SK-N-SH treated with all-trans-retinoic acid at 6 μM for 48 hours (cell line): ENCODE measurements around the gene HLCS.

Experiments
- CSRNP3 ChIP-seq: fragments of 250-450 bp; sonication (Bioruptor Pico); IDR thresholded peaks from 2 replicates; pipeline ENCODE4 v1.5.1; 2021; ENCODE audit warnings: mild to moderate bottlenecking, moderate library complexity
- ESRRG ChIP-seq: fragments of 250-450 bp; sonication (Bioruptor Pico); IDR thresholded peaks from 2 replicates; pipeline ENCODE4 v1.6.1; 2021; ENCODE audit warnings: mild to moderate bottlenecking
- GLIS3 ChIP-seq: fragments of 250-450 bp; sonication (Bioruptor Pico); IDR thresholded peaks from 2 replicates; pipeline ENCODE4 v1.5.0; 2020; ENCODE audit warnings: mild to moderate bottlenecking, moderate library complexity
- OSR1 ChIP-seq: fragments of 250-450 bp; sonication (Bioruptor Pico); IDR thresholded peaks from 2 replicates; pipeline ENCODE4 v1.8.0; 2022; ENCODE audit warnings: moderate library complexity, mild to moderate bottlenecking, inconsistent platforms
- PATZ1 ChIP-seq: fragments of 250-450 bp; sonication (Bioruptor Pico); IDR thresholded peaks from 2 replicates; pipeline ENCODE4 v1.8.0; 2020; ENCODE audit warnings: mild to moderate bottlenecking, moderate library complexity, borderline replicate concordance
- ZFP30 ChIP-seq: fragments of 450-650 bp; formaldehyde crosslinking; IDR thresholded peaks from 2 replicates; pipeline ENCODE4 v1.5.0; 2022; ENCODE audit warnings: mild to moderate bottlenecking, moderate library complexity
- ZNF565 ChIP-seq: fragments of 450-650 bp; formaldehyde crosslinking; conservative IDR thresholded peaks from 2 replicates; pipeline ENCODE4 v1.5.0; 2020; ENCODE audit warnings: low read depth, mild to moderate bottlenecking, moderate library complexity

- TF ChIP-seq PATZ1 (CRISPR knock-in tag) (no peak), GLIS3 (no peak), ESRRG (no peak), ZFP30 (CRISPR knock-in tag) (no peak), CSRNP3 (CRISPR knock-in tag) (no peak), OSR1 (no peak), ZNF565 (no peak)
Observed at GRCh38 chr21:36890086-36890485, 76.4 kb downstream of the HLCS start.
